A673 (cell line): Measurements from ENCODE around the gene SPSB1.

ENCODE experiments used
- EZH2 ChIP-seq: fragments of 200-600 bp; sonication (generic); IDR thresholded peaks from 2 replicates; pipeline ENCODE4 v1.6.1; 2017; ENCODE audit warnings: borderline replicate concordance, low read depth, mild to moderate bottlenecking, mixed read lengths, antibody characterized with exemption, low read length; ENCODE audit not compliant: poor library complexity, severe bottlenecking
- TF ChIP-seq, protein P1 (sequence below): fragments of 300-800, 200-600 bp; sonication (generic); conservative IDR thresholded peaks from 2 replicates; pipeline ENCODE4 v1.5.1; 2017; ENCODE audit warnings: low read depth, mild to moderate bottlenecking, antibody characterized with exemption, low read length, moderate library complexity, mixed read lengths

DNA sequence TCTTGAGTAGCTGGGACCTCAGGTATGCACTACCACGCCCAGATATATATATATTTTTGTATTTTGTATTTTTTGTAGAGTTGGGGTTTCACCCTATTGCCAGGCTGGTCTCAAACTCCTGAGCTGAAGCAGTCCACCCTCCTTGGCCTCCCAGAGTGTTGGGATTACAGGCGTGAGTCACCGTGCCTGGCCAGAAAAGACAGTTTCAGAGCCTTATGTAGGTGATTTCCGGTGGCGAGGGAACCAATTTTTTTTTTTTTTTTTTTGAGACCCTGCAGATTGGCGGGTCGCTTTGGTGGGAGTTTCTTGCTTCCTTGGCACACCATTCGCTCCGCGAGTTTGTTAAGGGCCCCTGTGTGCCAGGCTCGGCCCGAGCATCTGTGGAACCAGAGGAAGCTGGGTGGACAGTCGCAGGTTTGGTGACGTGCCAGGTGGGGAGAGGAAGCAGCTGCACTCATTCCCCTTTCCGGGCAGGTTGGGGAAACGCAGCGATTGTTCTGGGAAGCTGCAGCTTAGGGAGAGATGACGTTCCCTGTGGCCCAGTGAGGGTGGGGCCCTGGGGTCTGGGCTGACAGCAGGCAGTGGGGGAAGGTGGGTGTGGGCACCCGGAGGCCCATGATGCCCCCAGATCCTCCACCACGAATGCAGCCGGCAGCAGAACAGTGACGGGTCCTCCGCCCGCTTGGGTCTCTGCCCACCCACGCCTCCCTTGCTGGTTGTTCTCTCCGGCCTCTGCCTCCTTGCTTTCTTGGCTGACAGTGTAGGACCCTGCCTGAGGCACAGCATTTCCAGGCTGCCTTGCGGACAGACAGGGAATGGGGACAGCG lies 25.1 kb downstream of the SPSB1 start:
- no peak for TF ChIP-seq EZH2
- TF ChIP-seq, protein P1, sequence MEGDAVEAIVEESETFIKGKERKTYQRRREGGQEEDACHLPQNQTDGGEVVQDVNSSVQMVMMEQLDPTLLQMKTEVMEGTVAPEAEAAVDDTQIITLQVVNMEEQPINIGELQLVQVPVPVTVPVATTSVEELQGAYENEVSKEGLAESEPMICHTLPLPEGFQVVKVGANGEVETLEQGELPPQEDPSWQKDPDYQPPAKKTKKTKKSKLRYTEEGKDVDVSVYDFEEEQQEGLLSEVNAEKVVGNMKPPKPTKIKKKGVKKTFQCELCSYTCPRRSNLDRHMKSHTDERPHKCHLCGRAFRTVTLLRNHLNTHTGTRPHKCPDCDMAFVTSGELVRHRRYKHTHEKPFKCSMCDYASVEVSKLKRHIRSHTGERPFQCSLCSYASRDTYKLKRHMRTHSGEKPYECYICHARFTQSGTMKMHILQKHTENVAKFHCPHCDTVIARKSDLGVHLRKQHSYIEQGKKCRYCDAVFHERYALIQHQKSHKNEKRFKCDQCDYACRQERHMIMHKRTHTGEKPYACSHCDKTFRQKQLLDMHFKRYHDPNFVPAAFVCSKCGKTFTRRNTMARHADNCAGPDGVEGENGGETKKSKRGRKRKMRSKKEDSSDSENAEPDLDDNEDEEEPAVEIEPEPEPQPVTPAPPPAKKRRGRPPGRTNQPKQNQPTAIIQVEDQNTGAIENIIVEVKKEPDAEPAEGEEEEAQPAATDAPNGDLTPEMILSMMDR, result no peak
